ENCODE measurements around the gene PKM.

GRCh38 chr15:72220687-72221086 lies 10.3 kb downstream of the PKM start:
- TF ChIP-seq EP300 (IDR thresholded peaks at IDR 0.05) (no peak), POLR2A (IDR thresholded peaks at IDR 0.05) (no peak)

Data from upper lobe of left lung (tissue), 4 donors.